H9 (cell line): ENCODE measurements around the gene LRRK2. TPM values are rescaled to one million over a fixed set of nuclear protein-coding genes. Genes with fewer than 3 reads are reported as not detected.

Experiments
- DNase-seq: peaks from one replicate; pipeline ENCODE4 v3.0.0-alpha.2; 2017
- H2AFZ ChIP-seq: one replicate; pipeline ENCODE4 v1.6.1; 2013; ENCODE audit warnings: mild to moderate bottlenecking, low read length, control low read depth, moderate library complexity
- H2AK5ac ChIP-seq: 2 replicates; pipeline ENCODE4 v1.6.1; 2013; ENCODE audit warnings: low read length, control low read depth, mixed read lengths; ENCODE audit not compliant: insufficient read length
- H2BK120ac ChIP-seq: one replicate; pipeline ENCODE4 v1.6.1; 2013; ENCODE audit warnings: low read depth, mild to moderate bottlenecking, low read length, control low read depth, inconsistent platforms; ENCODE audit not compliant: poor library complexity, severe bottlenecking
- H2BK12ac ChIP-seq: 2 replicates; pipeline ENCODE4 v1.6.1; 2013; ENCODE audit warnings: low read length, control low read depth, mixed read lengths, low read depth; ENCODE audit not compliant: insufficient read length
- H2BK15ac ChIP-seq: 2 replicates; pipeline ENCODE4 v1.6.1; 2013; ENCODE audit warnings: low read depth, low read length, control low read depth
- H2BK20ac ChIP-seq: one replicate; pipeline ENCODE4 v1.6.1; 2013; ENCODE audit warnings: low read depth, mild to moderate bottlenecking, low read length, control low read depth, inconsistent platforms; ENCODE audit not compliant: poor library complexity, severe bottlenecking
- H2BK5ac ChIP-seq: 2 replicates; pipeline ENCODE4 v1.6.1; 2013; ENCODE audit warnings: low read length, control low read depth, mixed read lengths; ENCODE audit not compliant: insufficient read length
- H3K14ac ChIP-seq: 2 replicates; pipeline ENCODE4 v1.6.1; 2013; ENCODE audit warnings: low read length, control low read depth; ENCODE audit not compliant: insufficient read depth
- H3K18ac ChIP-seq: 2 replicates; pipeline ENCODE4 v1.6.1; 2013; ENCODE audit warnings: low read depth, mild to moderate bottlenecking, mixed read lengths, low read length, control low read depth; ENCODE audit not compliant: insufficient read length
- H3K23ac ChIP-seq: 2 replicates; pipeline ENCODE4 v1.6.1; 2013; ENCODE audit warnings: low read length, control low read depth, mixed read lengths, low read depth; ENCODE audit not compliant: insufficient read length
- H3K23me2 ChIP-seq: 2 replicates; pipeline ENCODE4 v1.6.1; 2013; ENCODE audit warnings: low read depth, mild to moderate bottlenecking, mixed read lengths, low read length, control low read depth; ENCODE audit not compliant: insufficient read length, poor library complexity, severe bottlenecking
- H3K27ac ChIP-seq: 2 replicates; pipeline ENCODE4 v1.5.1; 2013; ENCODE audit warnings: low read length, control low read depth, mixed read lengths, low read depth; ENCODE audit not compliant: insufficient read length
- H3K27me3 ChIP-seq: 2 replicates; pipeline ENCODE4 v1.6.1; 2013; ENCODE audit warnings: low read length, control low read depth, inconsistent platforms; ENCODE audit not compliant: insufficient read depth
- H3K4ac ChIP-seq: 2 replicates; pipeline ENCODE4 v1.6.1; 2013; ENCODE audit warnings: low read depth, mild to moderate bottlenecking, control low read depth, inconsistent platforms, low read length, moderate library complexity
- H3K4me1 ChIP-seq: 2 replicates; pipeline ENCODE4 v1.6.1; 2013; ENCODE audit warnings: low read length, control low read depth, inconsistent platforms; ENCODE audit not compliant: insufficient read depth
- H3K4me2 ChIP-seq: 2 replicates; pipeline ENCODE4 v1.6.1; 2013; ENCODE audit warnings: low read length, control low read depth, mixed read lengths; ENCODE audit not compliant: insufficient read length, insufficient read depth
- H3K56ac ChIP-seq: 2 replicates; pipeline ENCODE4 v1.6.1; 2013; ENCODE audit warnings: low read depth, mild to moderate bottlenecking, mixed read lengths, low read length, control low read depth; ENCODE audit not compliant: insufficient read length
- H3K79me1 ChIP-seq: 2 replicates; pipeline ENCODE4 v1.6.1; 2013; ENCODE audit warnings: low read depth, mild to moderate bottlenecking, moderate library complexity, low read length, control low read depth, inconsistent platforms; ENCODE audit not compliant: insufficient read depth, poor library complexity, severe bottlenecking
- H3K79me2 ChIP-seq: 2 replicates; pipeline ENCODE4 v1.6.1; 2013; ENCODE audit warnings: low read length, control low read depth, inconsistent platforms; ENCODE audit not compliant: insufficient read depth
- H3K9ac ChIP-seq: 2 replicates; pipeline ENCODE4 v1.6.1; 2013; ENCODE audit warnings: low read length, control low read depth, mixed read lengths; ENCODE audit not compliant: insufficient read length; ENCODE audit errors: extremely low read depth
- H3K9me3 ChIP-seq: one replicate; pipeline ENCODE4 v1.6.1; 2013; ENCODE audit warnings: low read depth, low read length, inconsistent platforms; ENCODE audit not compliant: control insufficient read depth
- H3T11ph ChIP-seq: one replicate; pipeline ENCODE4 v1.6.1; 2013; ENCODE audit warnings: mild to moderate bottlenecking, low read length, control low read depth, inconsistent platforms
- H4K20me1 ChIP-seq: one replicate; pipeline ENCODE4 v1.6.1; 2013; ENCODE audit not compliant: control insufficient read depth, insufficient read length, insufficient read depth
- H4K5ac ChIP-seq: 2 replicates; pipeline ENCODE4 v1.6.1; 2013; ENCODE audit warnings: low read depth, mild to moderate bottlenecking, mixed read lengths, low read length, control low read depth; ENCODE audit not compliant: insufficient read length
- H4K8ac ChIP-seq: replicated peaks from 2 replicates; pipeline ENCODE4 v1.6.1; 2013; ENCODE audit warnings: low read length, control low read depth, mixed read lengths, low read depth; ENCODE audit not compliant: insufficient read length
- H4K91ac ChIP-seq: 2 replicates; pipeline ENCODE4 v1.6.1; 2013; ENCODE audit warnings: low read depth, mild to moderate bottlenecking, moderate library complexity, mixed read lengths, low read length, control low read depth; ENCODE audit not compliant: insufficient read length
- H3K27ac Mint-ChIP-seq, 3 experiments: 2 replicates in 2 of 3; 3 replicates in 1 of 3; pipeline ENCODE4 v1.8.0; 2020 to 2021; ENCODE audit warnings: mixed read lengths in 3 of 3, mild to moderate bottlenecking in 1 of 3, moderate library complexity in 1 of 3
- H3K27me3 Mint-ChIP-seq: 2 replicates; pipeline ENCODE4 v1.8.0; 2021; ENCODE audit warnings: low read depth, mild to moderate bottlenecking, moderate library complexity, mixed read lengths
- H3K36me3 Mint-ChIP-seq, 3 experiments: 2 replicates in 2 of 3; 3 replicates in 1 of 3; pipeline ENCODE4 v1.8.0; 2020 to 2021; ENCODE audit warnings: low read depth in 3 of 3, mixed read lengths in 3 of 3; ENCODE audit not compliant: insufficient read depth in 1 of 3
- H3K4me1 Mint-ChIP-seq, 2 experiments: 2 replicates each; pipeline ENCODE4 v1.8.0; 2020; ENCODE audit warnings: mixed read lengths in 2 of 2
- H3K4me3 Mint-ChIP-seq, 2 experiments: 2 replicates in 1 of 2; 3 replicates in 1 of 2; pipeline ENCODE4 v1.8.0; 2020 to 2021; ENCODE audit warnings: mild to moderate bottlenecking in 2 of 2, mixed read lengths in 2 of 2, moderate library complexity in 1 of 2
- H3K9me3 Mint-ChIP-seq, 2 experiments: 2 replicates in 1 of 2; 3 replicates in 1 of 2; pipeline ENCODE4 v1.8.0; 2020; ENCODE audit warnings: mild to moderate bottlenecking in 2 of 2, mixed read lengths in 2 of 2, moderate library complexity in 1 of 2
- CTCF ChIP-seq: fragments of 200-600 bp; sonication (generic); conservative IDR thresholded peaks from 3 replicates; pipeline ENCODE4 v1.8.0; 2021; ENCODE audit warnings: antibody characterized with exemption, mild to moderate bottlenecking
- WGBS: extraction: QIAGEN DNeasy Blood & Tissue Kit; methylation state at CpG from one replicate; pipeline ENCODE4 v1.1.7; 2013; ENCODE audit warnings: missing lambda C conversion rate, low lambda C conversion rate, mixed read lengths; ENCODE audit not compliant: insufficient read length; ENCODE audit errors: extremely low coverage; 5-methylcytosine and 5-hydroxymethylcytosine counted together
- total RNA-seq: library from RNA; stranded (reverse); gene quantifications from 2 replicates; pipeline ENCODE4 v1.2.1, GENCODE V29; 2021

The LRRK2 gene
- total RNA-seq, 1 experiment from 2014 or later, result 0.17 TPM

- no peak overlapping the region for H4K91ac ChIP-seq
- no peak for DNase-seq
- H3K27ac ChIP-seq, result no peak overlapping the region
- no peaks in the 10 kb centered on the region for H3K79me1 ChIP-seq
- no peak overlapping the region for H3K56ac ChIP-seq
- no peak overlapping the region for H4K8ac ChIP-seq
- Mint-ChIP-seq H3K9me3 (peaks cover 5 to 7% of the 10 kb centered on the region in 2 experiments), H3K4me1 (peaks cover 0 to 3% of the 10 kb centered on the region in 2 experiments; a peak in 1 of 4 replicates), H3K36me3 (peaks cover 0 to 5% (median 0%) of the 10 kb centered on the region in 3 experiments; a peak in 2 of 7 replicates), H3K27me3 (no peaks in the 10 kb centered on the region), H3K4me3 (no peak overlapping the region), H3K27ac (no peak overlapping the region)
- no peak overlapping the region for H3T11ph ChIP-seq
- no peak overlapping the region for H3K4ac ChIP-seq
- TF ChIP-seq CTCF, result no peak
- H3K79me2 ChIP-seq, result no peaks in the 10 kb centered on the region
- no peaks in the 10 kb centered on the region for H3K23me2 ChIP-seq
- WGBS, result no CpG with 5 or more reads among the region's 1 CpG
- H3K9me3 ChIP-seq, result no peaks in the 10 kb centered on the region
- H3K9ac ChIP-seq, result no peak overlapping the region
- H3K14ac ChIP-seq, result no peak overlapping the region
- no peak overlapping the region for H3K4me2 ChIP-seq
- no peak overlapping the region for H2AFZ ChIP-seq
- H2AK5ac ChIP-seq, result no peak overlapping the region
- H2BK12ac ChIP-seq, result no peak overlapping the region
- no peak overlapping the region for H3K18ac ChIP-seq
- no peaks in the 10 kb centered on the region for H4K20me1 ChIP-seq
- H2BK20ac ChIP-seq, result no peak overlapping the region
- no peaks in the 10 kb centered on the region for H3K4me1 ChIP-seq
- H2BK15ac ChIP-seq, result no peak overlapping the region
- H3K27me3 ChIP-seq, result no peaks in the 10 kb centered on the region
- H2BK120ac ChIP-seq, result no peak overlapping the region
- no peak overlapping the region for H3K23ac ChIP-seq
- no peak overlapping the region for H4K5ac ChIP-seq
- H2BK5ac ChIP-seq, result no peak overlapping the region
Measured at GRCh38 chr12:40262657-40263056, 37.9 kb downstream of the LRRK2 start.
